ENCODE results near the gene MYO7A. TPM values are rescaled to one million over a fixed set of nuclear protein-coding genes. Genes with fewer than 3 reads are reported as not detected.

The MYO7A gene
- total and polyA plus RNA-seq, 2 donors (not counting 1 experiment from before 2014, with no cell fraction given): 0.03 to 0.07 TPM

- H2AFZ ChIP-seq (ENCODE audit: insufficient read depth, low read depth, low read length, poor library complexity, severe bottlenecking): no peak overlapping the region
- WGBS (ENCODE audit: insufficient coverage): 24% methylated on average over 7 of the region's 10 CpGs
- no peaks in the 10 kb centered on the region for H3K79me2 ChIP-seq (ENCODE audit: control insufficient read depth, insufficient read depth, low read length)
- peaks cover 6% of the 10 kb centered on the region for H3K27me3 Mint-ChIP-seq
- no peak overlapping the region for H3K4me2 ChIP-seq (replicated peaks; ENCODE audit: low read depth, low read length, poor library complexity, severe bottlenecking)
- H3K4me3 ChIP-seq (ENCODE audit: control extremely low read depth in 1 of 5, extremely low read depth in 1 of 5, insufficient read depth in 1 of 5, low read depth in 2 of 5, low read length in 4 of 5): no peak overlapping the region
- peaks cover 0 to 3% (median 0%) of the 10 kb centered on the region in 4 experiments for H3K27me3 ChIP-seq (replicated peaks in 1 of 4; ENCODE audit: control extremely low read depth in 1 of 4, control insufficient read depth in 3 of 4, insufficient read depth in 4 of 4, low read length in 3 of 4)
- ChIA-PET POLR2A (no interaction called here), CTCF (no interaction called here)
- H3K36me3 ChIP-seq (replicated peaks in 1 of 2; ENCODE audit: control extremely low read depth in 1 of 2, control insufficient read depth in 1 of 2, extremely low read depth in 1 of 2, insufficient read depth in 2 of 2, low read length in 1 of 2): no peaks in the 10 kb centered on the region
- DNase-seq (no peak), ATAC-seq (ENCODE audit: low read depth) (no peak)
- no peaks in the 10 kb centered on the region for H3K9me3 Mint-ChIP-seq (ENCODE audit: insufficient read depth)
- no peaks in the 10 kb centered on the region for H3K4me1 Mint-ChIP-seq
- TF ChIP-seq, protein P1, sequence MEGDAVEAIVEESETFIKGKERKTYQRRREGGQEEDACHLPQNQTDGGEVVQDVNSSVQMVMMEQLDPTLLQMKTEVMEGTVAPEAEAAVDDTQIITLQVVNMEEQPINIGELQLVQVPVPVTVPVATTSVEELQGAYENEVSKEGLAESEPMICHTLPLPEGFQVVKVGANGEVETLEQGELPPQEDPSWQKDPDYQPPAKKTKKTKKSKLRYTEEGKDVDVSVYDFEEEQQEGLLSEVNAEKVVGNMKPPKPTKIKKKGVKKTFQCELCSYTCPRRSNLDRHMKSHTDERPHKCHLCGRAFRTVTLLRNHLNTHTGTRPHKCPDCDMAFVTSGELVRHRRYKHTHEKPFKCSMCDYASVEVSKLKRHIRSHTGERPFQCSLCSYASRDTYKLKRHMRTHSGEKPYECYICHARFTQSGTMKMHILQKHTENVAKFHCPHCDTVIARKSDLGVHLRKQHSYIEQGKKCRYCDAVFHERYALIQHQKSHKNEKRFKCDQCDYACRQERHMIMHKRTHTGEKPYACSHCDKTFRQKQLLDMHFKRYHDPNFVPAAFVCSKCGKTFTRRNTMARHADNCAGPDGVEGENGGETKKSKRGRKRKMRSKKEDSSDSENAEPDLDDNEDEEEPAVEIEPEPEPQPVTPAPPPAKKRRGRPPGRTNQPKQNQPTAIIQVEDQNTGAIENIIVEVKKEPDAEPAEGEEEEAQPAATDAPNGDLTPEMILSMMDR (IDR thresholded peaks at IDR 0.05): no peak
- no peak for TF ChIP-seq EZH2 (IDR thresholded peaks at IDR 0.05; ENCODE audit: borderline replicate concordance, insufficient read depth, low read depth, low read length, poor library complexity, severe bottlenecking)
- H3K4me3 Mint-ChIP-seq: no peak overlapping the region
- H3K9ac ChIP-seq (ENCODE audit: low read length): no peak overlapping the region
- peaks cover 0 to 5% of the 10 kb centered on the region in 2 donors for H3K4me1 ChIP-seq (ENCODE audit: control insufficient read depth in 2 of 2, insufficient read depth in 2 of 2, low read length in 2 of 2)
- no peaks in the 10 kb centered on the region for H4K20me1 ChIP-seq (ENCODE audit: control insufficient read depth, insufficient read depth, low read length, poor library complexity, severe bottlenecking)
- no peak overlapping the region for H3K27ac Mint-ChIP-seq
- intact Hi-C loops (cut with micrococcal nuclease): no loop called here
- no peaks in the 10 kb centered on the region for H3K9me3 ChIP-seq (ENCODE audit: control extremely low read depth in 1 of 3, control insufficient read depth in 2 of 3, insufficient read depth in 1 of 3, low read length in 2 of 3)
- no peak overlapping the region for H3K27ac ChIP-seq (ENCODE audit: low read length in 2 of 2)
Observed at GRCh38 chr11:77154381-77155081, 26.5 kb downstream of the MYO7A start.

- no peaks in the 10 kb centered on the region for H3K9me3 ChIP-seq (ENCODE audit: control extremely low read depth in 1 of 3, control insufficient read depth in 2 of 3, insufficient read depth in 1 of 3, low read length in 2 of 3)
- Mint-ChIP-seq H3K27me3 (peaks cover 6% of the 10 kb centered on the region), H3K9me3 (ENCODE audit: insufficient read depth) (no peaks in the 10 kb centered on the region), H3K4me3 (no peak overlapping the region), H3K27ac (no peak overlapping the region), H3K4me1 (no peaks in the 10 kb centered on the region)
- WGBS (ENCODE audit: insufficient coverage): 72% methylated on average over 2 of the region's 4 CpGs
- no peak overlapping the region for H3K9ac ChIP-seq (ENCODE audit: low read length)
- H3K4me3 ChIP-seq (ENCODE audit: control extremely low read depth in 1 of 5, extremely low read depth in 1 of 5, insufficient read depth in 1 of 5, low read depth in 2 of 5, low read length in 4 of 5): no peak overlapping the region
- no peaks in the 10 kb centered on the region for H3K79me2 ChIP-seq (ENCODE audit: control insufficient read depth, insufficient read depth, low read length)
- H3K27me3 ChIP-seq (replicated peaks in 1 of 4; ENCODE audit: control extremely low read depth in 1 of 4, control insufficient read depth in 3 of 4, insufficient read depth in 4 of 4, low read length in 3 of 4): no peaks in the 10 kb centered on the region
- no peak for TF ChIP-seq EZH2 (IDR thresholded peaks at IDR 0.05; ENCODE audit: borderline replicate concordance, insufficient read depth, low read depth, low read length, poor library complexity, severe bottlenecking)
- TF ChIP-seq, protein P1 (IDR thresholded peaks at IDR 0.05): no peak
- no peak overlapping the region for H3K4me2 ChIP-seq (replicated peaks; ENCODE audit: low read depth, low read length, poor library complexity, severe bottlenecking)
- H2AFZ ChIP-seq (ENCODE audit: insufficient read depth, low read depth, low read length, poor library complexity, severe bottlenecking): no peak overlapping the region
- H4K20me1 ChIP-seq (ENCODE audit: control insufficient read depth, insufficient read depth, low read length, poor library complexity, severe bottlenecking): no peaks in the 10 kb centered on the region
- POLR2A ChIA-PET: no interaction called here
- H3K4me1 ChIP-seq (ENCODE audit: control insufficient read depth in 2 of 2, insufficient read depth in 2 of 2, low read length in 2 of 2): peaks cover 0 to 5% of the 10 kb centered on the region in 2 donors
- no peak for ATAC-seq (ENCODE audit: low read depth)
- CTCF ChIA-PET: no interaction called here
- DNase-seq: no peak
- H3K27ac ChIP-seq (ENCODE audit: low read length in 2 of 2): no peak overlapping the region
- intact Hi-C loops (cut with micrococcal nuclease): no loop called here
- H3K36me3 ChIP-seq (replicated peaks in 1 of 2; ENCODE audit: control extremely low read depth in 1 of 2, control insufficient read depth in 1 of 2, extremely low read depth in 1 of 2, insufficient read depth in 2 of 2, low read length in 1 of 2): no peaks in the 10 kb centered on the region
Observed at GRCh38 chr11:77155082-77155475, 27.0 kb downstream of the MYO7A start.
